Uterus (tissue), 4 donors: Measurements from ENCODE around the gene KRTAP23-1. TPM values are rescaled to one million over a fixed set of nuclear protein-coding genes. Genes with fewer than 3 reads are reported as not detected.

Source experiments
- DNase-seq, 2 donors: peaks; one replicate each; pipeline ENCODE4 v3.0.0-alpha.2; 2019 to 2020
- H3K27ac ChIP-seq, 2 donors: fragments of 200-600 bp; sonication (generic); 1 replicate in 1 of 2; 2 replicates in 1 of 2; pipeline ENCODE4 v1.5.1; 2016 to 2018
- H3K27me3 ChIP-seq, 2 donors: fragments of 200-600 bp; sonication (generic); one replicate each; pipeline ENCODE4 v1.5.1; 2018 to 2019; ENCODE audit warnings: control low read depth in 1 of 2
- H3K36me3 ChIP-seq, 2 donors: fragments of 200-600 bp; sonication (generic); one replicate each; pipeline ENCODE4 v1.5.1; 2019; ENCODE audit warnings: control low read depth in 1 of 2
- H3K4me1 ChIP-seq, 2 donors: fragments of 200-600 bp; sonication (generic); one replicate each; pipeline ENCODE4 v1.5.1; 2018 to 2019; ENCODE audit warnings: control low read depth in 1 of 2
- H3K4me3 ChIP-seq, 2 donors: fragments of 200-600 bp; sonication (generic); 1 replicate in 1 of 2; 2 replicates in 1 of 2; pipeline ENCODE4 v1.5.1; 2018 to 2019; ENCODE audit warnings: mild to moderate bottlenecking in 1 of 2
- H3K9me3 ChIP-seq, 2 donors: fragments of 200-600 bp; sonication (generic); one replicate each; pipeline ENCODE4 v1.5.1; 2019; ENCODE audit warnings: control low read depth in 1 of 2
- POLR2A ChIP-seq, 2 donors: fragments of 450-650 bp; IDR thresholded peaks; one replicate each; pipeline ENCODE4 v1.6.1; 2016; ENCODE audit warnings: antibody characterized with exemption in 2 of 2, mild to moderate bottlenecking in 1 of 2, moderate library complexity in 1 of 2
- intact Hi-C: fragments of 100-400 bp; cut with DNase I; formaldehyde crosslinking; loops from one replicate; pipeline ENCODE4 v1.15.1; 2023; ENCODE audit warnings: low total_unique reads
- total RNA-seq, 4 donors: library from RNA; depleted of rRNA in 3 of 4; stranded (reverse); fragments of >200 nt in 3 of 4; gene quantifications; one replicate each; pipeline versions ENCODE4 v1.1.0 to v1.2.4, GENCODE V29; 2014 to 2023
- TF ChIP-seq, protein P1 (sequence below), 4 experiments: fragments of 200-600 bp in 2 of 4; fragments of 450-650 bp in 2 of 4; sonication (generic) in 2 of 4; IDR thresholded peaks; one replicate each; pipeline ENCODE4 v1.5.1; 2016 to 2019; ENCODE audit warnings: antibody characterized with exemption in 4 of 4, mild to moderate bottlenecking in 2 of 4, moderate library complexity in 1 of 4
- donor health status: DM: yes; HTN: yes; CAD: no.

The KRTAP23-1 gene
- total RNA-seq, 4 donors from 2014 or later = not detected

DNA sequence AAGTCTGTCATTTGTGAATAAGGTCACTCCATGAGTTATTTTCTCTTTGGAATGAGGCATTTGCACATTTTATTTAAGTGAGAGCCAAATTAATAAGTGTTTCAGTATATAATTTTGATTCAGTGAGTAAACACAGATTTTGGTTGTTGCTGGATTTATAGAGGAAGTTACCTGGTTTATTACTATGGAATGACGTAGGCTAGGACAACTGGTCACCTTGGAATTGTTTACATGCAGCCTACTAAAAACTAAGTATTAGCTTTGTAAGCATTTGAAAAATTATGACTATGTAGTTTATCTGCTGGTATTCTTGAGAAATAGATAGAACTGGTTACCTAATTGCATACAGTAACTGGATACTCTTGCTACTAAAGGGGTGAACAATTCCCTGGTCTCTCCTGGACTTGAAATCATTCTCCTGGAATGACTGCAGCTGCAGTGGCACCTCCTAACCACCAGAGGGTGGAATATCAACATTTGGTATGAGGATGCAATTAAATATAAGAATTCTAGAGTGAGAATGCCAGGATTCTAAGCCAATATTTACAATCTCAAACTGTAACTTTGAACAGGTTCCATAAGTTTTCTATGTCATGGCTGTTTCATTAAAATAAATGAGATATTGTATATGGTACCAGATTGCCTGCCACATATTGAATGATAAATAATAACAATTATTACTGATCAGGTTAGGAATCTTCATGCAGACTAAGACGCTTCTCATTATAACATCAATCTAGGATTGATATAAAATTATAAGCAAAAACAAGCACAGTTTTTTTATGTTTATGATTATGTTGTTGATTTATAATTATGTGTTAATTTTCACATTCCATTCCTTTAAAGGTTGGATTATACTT, 7.5 kb downstream of the KRTAP23-1 start:
- H3K36me3 ChIP-seq = no peaks in the 10 kb centered on the region
- no peaks in the 10 kb centered on the region for H3K4me1 ChIP-seq
- TF ChIP-seq, protein P1, sequence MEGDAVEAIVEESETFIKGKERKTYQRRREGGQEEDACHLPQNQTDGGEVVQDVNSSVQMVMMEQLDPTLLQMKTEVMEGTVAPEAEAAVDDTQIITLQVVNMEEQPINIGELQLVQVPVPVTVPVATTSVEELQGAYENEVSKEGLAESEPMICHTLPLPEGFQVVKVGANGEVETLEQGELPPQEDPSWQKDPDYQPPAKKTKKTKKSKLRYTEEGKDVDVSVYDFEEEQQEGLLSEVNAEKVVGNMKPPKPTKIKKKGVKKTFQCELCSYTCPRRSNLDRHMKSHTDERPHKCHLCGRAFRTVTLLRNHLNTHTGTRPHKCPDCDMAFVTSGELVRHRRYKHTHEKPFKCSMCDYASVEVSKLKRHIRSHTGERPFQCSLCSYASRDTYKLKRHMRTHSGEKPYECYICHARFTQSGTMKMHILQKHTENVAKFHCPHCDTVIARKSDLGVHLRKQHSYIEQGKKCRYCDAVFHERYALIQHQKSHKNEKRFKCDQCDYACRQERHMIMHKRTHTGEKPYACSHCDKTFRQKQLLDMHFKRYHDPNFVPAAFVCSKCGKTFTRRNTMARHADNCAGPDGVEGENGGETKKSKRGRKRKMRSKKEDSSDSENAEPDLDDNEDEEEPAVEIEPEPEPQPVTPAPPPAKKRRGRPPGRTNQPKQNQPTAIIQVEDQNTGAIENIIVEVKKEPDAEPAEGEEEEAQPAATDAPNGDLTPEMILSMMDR (IDR thresholded peaks at IDR 0.05) = peak; percentile 32 to 44 (median 34)
- no peak for TF ChIP-seq POLR2A (IDR thresholded peaks at IDR 0.05)
- no peaks in the 10 kb centered on the region for H3K9me3 ChIP-seq
- H3K27me3 ChIP-seq = no peaks in the 10 kb centered on the region
- H3K27ac ChIP-seq = no peak overlapping the region
- intact Hi-C loops = no loop called here
- no peak for DNase-seq
- no peak overlapping the region for H3K4me3 ChIP-seq

DNA sequence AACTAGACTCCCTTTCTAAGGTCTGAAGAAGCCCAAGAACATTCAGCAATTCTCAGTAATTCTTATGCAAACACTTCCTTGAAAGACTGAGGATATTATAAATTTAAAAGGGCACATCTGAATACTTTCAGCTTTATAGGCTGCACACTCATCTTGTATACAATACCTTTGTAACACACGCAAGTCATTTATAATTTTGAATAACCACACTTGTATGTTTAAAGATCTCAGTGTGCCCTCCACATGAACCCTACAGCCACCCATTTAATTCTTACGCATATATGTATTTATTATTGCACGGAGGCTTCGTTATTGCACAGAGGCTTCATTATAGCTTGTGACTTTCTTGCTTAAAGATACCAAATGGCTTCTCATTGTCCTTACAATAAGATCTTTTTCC, 9.7 kb downstream of the KRTAP23-1 start:
- no peak for DNase-seq
- TF ChIP-seq POLR2A (IDR thresholded peaks at IDR 0.05) = no peak
- TF ChIP-seq, protein P1 (IDR thresholded peaks at IDR 0.05) = no peak
- intact Hi-C loops = no loop called here
- Histone ChIP-seq H3K27me3 (no peaks in the 10 kb centered on the region), H3K4me3 (no peak overlapping the region), H3K9me3 (no peaks in the 10 kb centered on the region), H3K4me1 (no peaks in the 10 kb centered on the region), H3K36me3 (no peaks in the 10 kb centered on the region), H3K27ac (no peak overlapping the region)

DNA sequence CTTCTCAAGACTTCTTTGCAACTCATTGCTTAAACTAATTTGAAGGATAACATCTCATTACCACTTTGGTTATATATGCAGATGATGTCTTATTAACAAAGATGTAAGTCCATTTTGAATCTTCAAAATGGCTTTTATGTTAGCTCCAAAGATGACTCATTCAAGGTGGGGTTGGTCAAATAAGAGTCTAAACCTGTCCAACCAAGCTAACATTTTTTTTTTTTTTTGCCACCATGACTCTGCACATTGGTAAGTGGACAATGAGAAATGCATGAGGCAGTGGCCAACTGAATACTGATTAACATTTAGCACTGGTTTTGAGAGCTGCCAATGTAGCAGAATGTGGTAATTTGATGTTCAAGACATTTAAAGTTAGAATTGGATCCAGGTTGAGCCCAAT, 10.6 kb downstream of the KRTAP23-1 start:
- intact Hi-C loops = no loop called here
- no peaks in the 10 kb centered on the region for H3K36me3 ChIP-seq
- H3K27ac ChIP-seq = no peak overlapping the region
- H3K4me3 ChIP-seq = no peak overlapping the region
- no peaks in the 10 kb centered on the region for H3K27me3 ChIP-seq
- TF ChIP-seq, protein P1 (IDR thresholded peaks at IDR 0.05) = no peak
- no peak for TF ChIP-seq POLR2A (IDR thresholded peaks at IDR 0.05)
- no peaks in the 10 kb centered on the region for H3K9me3 ChIP-seq
- no peak for DNase-seq
- no peaks in the 10 kb centered on the region for H3K4me1 ChIP-seq

DNA sequence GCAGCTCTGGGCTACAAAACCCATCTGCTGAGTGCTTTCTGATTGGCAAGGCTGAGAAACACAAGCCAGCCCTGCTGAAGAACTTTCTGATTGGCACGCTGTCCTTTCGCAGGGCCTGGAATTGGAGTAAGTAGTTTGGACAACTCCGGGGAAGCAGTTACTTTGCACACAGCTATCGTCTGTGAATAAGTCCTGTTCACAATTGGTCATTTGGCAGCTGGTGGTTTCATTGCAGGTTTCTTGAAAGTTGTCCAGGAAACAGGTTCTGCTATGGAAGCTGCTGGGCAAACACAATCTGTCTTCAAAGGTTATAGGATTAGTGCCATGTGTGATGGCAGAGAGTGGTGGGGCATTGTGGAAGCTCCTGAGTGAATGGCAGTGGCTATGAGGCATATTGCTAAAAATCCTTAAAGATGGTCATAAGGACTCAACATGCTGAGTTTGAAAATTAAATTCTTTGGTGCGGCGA, 11.1 kb downstream of the KRTAP23-1 start, which contains the start of gene KRTAP27-1:
KRTAP27-1 (minus strand) TSS at position 419 of the 469 bp plus-strand sequence; CDS start at position 393, 26 bp downstream.
- no peaks in the 10 kb centered on the region for H3K4me1 ChIP-seq
- DNase-seq = no peak
- no peaks in the 10 kb centered on the region for H3K27me3 ChIP-seq
- H3K36me3 ChIP-seq = no peaks in the 10 kb centered on the region
- TF ChIP-seq, protein P1 (IDR thresholded peaks at IDR 0.05) = no peak
- no peak for TF ChIP-seq POLR2A (IDR thresholded peaks at IDR 0.05)
- no peak within 1 kb of the TSS for H3K27ac ChIP-seq
- H3K9me3 ChIP-seq = no peaks in the 10 kb centered on the region
- intact Hi-C loops = no loop called here
- H3K4me3 ChIP-seq = no peak within 1 kb of the TSS

DNA sequence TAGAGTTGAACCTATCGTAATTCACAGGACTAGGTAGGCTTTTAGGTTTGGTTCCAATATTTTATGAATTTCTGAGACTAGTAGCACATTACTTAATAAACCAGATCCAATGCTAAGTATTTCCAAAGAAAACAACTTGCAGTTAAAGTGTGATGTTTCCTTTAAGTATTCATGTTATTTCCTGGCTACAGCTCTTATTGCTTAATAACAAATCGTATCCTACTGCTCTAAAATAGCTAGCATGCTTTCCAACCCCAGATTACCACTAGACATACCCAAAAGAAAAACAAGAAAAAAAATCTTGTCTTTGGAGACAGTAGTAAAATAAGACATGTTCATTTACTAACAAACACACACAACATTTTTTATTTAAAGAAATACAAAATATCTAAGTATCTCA, 11.8 kb downstream of the KRTAP23-1 start:
- intact Hi-C loops = no loop called here

More for the DNA sequence above, 11.8 kb downstream of the KRTAP23-1 start:
- DNase-seq = no peak
- no peak for TF ChIP-seq POLR2A (IDR thresholded peaks at IDR 0.05)
- TF ChIP-seq, protein P1 (IDR thresholded peaks at IDR 0.05) = no peak
- Histone ChIP-seq H3K4me3 (no peak overlapping the region), H3K4me1 (no peaks in the 10 kb centered on the region), H3K27ac (no peak overlapping the region), H3K36me3 (no peaks in the 10 kb centered on the region), H3K27me3 (no peaks in the 10 kb centered on the region), H3K9me3 (no peaks in the 10 kb centered on the region)
